A204.1 (cell line): ENCODE results near the gene NEAT1.
A peak's percentile ranks its signal among the peaks of the same experiment; 100 is the strongest.

ENCODE experiments used
- FAIRE-seq: peaks from 2 replicates; lab custom pipeline; 2012; peaks lifted over from hg19 to GRCh38; lab: Jason Lieb, UNC

NEAT1 gene

GRCh38 chr11:65423516-65424204 is 1.1 kb downstream of the NEAT1 start:
- FAIRE-seq: no peak

GRCh38 chr11:65424205-65425104 is 1.9 kb downstream of the NEAT1 start:
- no peak for FAIRE-seq

GRCh38 chr11:65425105-65425970 is 2.7 kb downstream of the NEAT1 start:
- FAIRE-seq: no peak

GRCh38 chr11:65425971-65426838 is 3.6 kb downstream of the NEAT1 start:
- FAIRE-seq: no peak

GRCh38 chr11:65426839-65427690 is 4.5 kb downstream of the NEAT1 start:
- FAIRE-seq: no peak

GRCh38 chr11:65427691-65428577 is 5.3 kb downstream of the NEAT1 start:
- FAIRE-seq: no peak

- no peak for FAIRE-seq
Observed at GRCh38 chr11:65428578-65429067, 6.0 kb downstream of the NEAT1 start.

GRCh38 chr11:65429068-65429681 is 6.6 kb downstream of the NEAT1 start:
- FAIRE-seq: no peak

GRCh38 chr11:65429724-65430405 is 7.3 kb downstream of the NEAT1 start:
- no peak for FAIRE-seq

- FAIRE-seq: no peak
Observed at GRCh38 chr11:65430406-65431217, 8.0 kb downstream of the NEAT1 start.

GRCh38 chr11:65431451-65432099 is 9.0 kb downstream of the NEAT1 start:
- no peak for FAIRE-seq

GRCh38 chr11:65432100-65432650 is 9.6 kb downstream of the NEAT1 start:
- FAIRE-seq: no peak

- FAIRE-seq: peak; percentile 81
Observed at GRCh38 chr11:65432686-65433582, 10.3 kb downstream of the NEAT1 start.

- no peak for FAIRE-seq
Observed at GRCh38 chr11:65433657-65434056, 11.1 kb downstream of the NEAT1 start.

- no peak for FAIRE-seq
Observed at GRCh38 chr11:65434057-65434666, 11.6 kb downstream of the NEAT1 start.
